Kidney epithelial cell (primary cell): ENCODE measurements around the gene RPL14. TPM values are rescaled to one million over a fixed set of nuclear protein-coding genes. Genes with fewer than 3 reads are reported as not detected.

Source experiments
- DNase-seq: peaks from one replicate; pipeline ENCODE4 v3.0.0-alpha.2; 2010; ENCODE audit warnings: low read depth
- H3K27me3 ChIP-seq: 2 replicates; pipeline ENCODE4 v1.6.0; 2011; ENCODE audit warnings: low read length; ENCODE audit not compliant: control insufficient read depth, insufficient read depth
- H3K36me3 ChIP-seq: 2 replicates; pipeline ENCODE4 v1.5.1; 2011; ENCODE audit warnings: low read length; ENCODE audit not compliant: control insufficient read depth, insufficient read depth
- H3K4me3 ChIP-seq: 2 replicates; pipeline ENCODE4 v1.5.1; 2011; ENCODE audit warnings: low read depth, mild to moderate bottlenecking, control low read depth, low read length
- total RNA-seq: library from RNA; depleted of rRNA; stranded (reverse); fragments of >200 nt; gene quantifications from 2 replicates; pipeline ENCODE4 v1.2.3, GENCODE V29; 2015
- TF ChIP-seq, protein P1 (sequence below): IDR thresholded peaks from 2 replicates; pipeline ENCODE4 v1.5.1; 2011; ENCODE audit warnings: mild to moderate bottlenecking, moderate library complexity, low read length, control low read depth, inconsistent platforms; ENCODE audit not compliant: insufficient read depth, poor library complexity, severe bottlenecking

Gene RPL14
- total RNA-seq, 1 donor from 2014 or later, result 576 TPM

DNA sequence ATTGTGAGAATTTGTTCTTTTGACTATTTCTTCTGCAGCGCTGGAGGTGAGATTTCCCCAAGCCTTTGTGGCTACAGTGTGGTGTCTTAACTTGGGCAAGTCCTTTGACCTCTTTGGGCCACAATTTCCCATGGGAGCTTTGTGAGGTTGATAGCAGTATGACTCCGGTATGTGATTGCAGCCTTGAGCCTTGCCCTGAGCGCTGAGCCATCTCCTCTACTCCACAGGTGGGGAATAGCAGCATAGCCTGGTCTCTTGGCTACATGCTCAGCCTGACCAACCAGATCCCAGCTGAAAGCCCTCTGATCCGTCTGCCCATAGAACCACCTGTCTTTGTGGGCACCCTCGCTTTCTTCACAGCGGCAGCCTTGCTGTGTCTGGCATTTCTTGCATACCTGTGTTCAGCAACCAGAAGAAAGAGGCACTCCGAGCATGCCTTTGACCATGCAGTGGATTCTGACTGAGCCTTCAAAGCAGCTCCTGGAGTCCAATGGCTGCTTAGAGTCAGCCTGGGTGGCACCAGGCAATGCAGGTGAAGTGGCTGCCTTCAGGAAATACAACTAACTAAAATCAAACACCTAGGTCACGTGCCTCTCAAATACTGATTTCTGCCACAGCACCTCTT, 30.0 kb upstream of the RPL14 start:
- Histone ChIP-seq H3K27me3 (no peaks in the 10 kb centered on the region), H3K36me3 (no peaks in the 10 kb centered on the region), H3K4me3 (no peak overlapping the region)
- TF ChIP-seq, protein P1, sequence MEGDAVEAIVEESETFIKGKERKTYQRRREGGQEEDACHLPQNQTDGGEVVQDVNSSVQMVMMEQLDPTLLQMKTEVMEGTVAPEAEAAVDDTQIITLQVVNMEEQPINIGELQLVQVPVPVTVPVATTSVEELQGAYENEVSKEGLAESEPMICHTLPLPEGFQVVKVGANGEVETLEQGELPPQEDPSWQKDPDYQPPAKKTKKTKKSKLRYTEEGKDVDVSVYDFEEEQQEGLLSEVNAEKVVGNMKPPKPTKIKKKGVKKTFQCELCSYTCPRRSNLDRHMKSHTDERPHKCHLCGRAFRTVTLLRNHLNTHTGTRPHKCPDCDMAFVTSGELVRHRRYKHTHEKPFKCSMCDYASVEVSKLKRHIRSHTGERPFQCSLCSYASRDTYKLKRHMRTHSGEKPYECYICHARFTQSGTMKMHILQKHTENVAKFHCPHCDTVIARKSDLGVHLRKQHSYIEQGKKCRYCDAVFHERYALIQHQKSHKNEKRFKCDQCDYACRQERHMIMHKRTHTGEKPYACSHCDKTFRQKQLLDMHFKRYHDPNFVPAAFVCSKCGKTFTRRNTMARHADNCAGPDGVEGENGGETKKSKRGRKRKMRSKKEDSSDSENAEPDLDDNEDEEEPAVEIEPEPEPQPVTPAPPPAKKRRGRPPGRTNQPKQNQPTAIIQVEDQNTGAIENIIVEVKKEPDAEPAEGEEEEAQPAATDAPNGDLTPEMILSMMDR, result no peak
- no peak for DNase-seq

DNA sequence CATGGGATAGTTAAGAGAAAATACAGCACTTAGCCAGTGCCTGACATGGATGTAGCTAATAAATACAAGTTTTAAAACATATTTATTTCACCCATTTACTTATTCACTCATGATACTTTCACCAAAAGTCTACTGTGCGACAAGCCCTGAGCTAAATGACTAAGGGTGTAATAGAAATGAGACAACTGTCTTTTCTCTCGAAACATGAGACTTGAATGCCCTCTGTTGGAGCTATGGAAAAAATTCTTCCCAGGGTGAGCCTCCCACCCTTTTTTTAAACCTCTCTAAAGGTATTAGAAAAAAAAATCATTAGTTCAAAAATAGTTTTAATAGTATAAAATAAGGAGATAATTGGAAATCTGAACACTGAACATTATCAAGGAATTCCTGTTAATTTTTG, 24.3 kb upstream of the RPL14 start:
- H3K27me3 ChIP-seq, result no peaks in the 10 kb centered on the region
- TF ChIP-seq, protein P1, result no peak
- no peak for DNase-seq
- H3K36me3 ChIP-seq, result no peaks in the 10 kb centered on the region
- H3K4me3 ChIP-seq, result no peak overlapping the region

DNA sequence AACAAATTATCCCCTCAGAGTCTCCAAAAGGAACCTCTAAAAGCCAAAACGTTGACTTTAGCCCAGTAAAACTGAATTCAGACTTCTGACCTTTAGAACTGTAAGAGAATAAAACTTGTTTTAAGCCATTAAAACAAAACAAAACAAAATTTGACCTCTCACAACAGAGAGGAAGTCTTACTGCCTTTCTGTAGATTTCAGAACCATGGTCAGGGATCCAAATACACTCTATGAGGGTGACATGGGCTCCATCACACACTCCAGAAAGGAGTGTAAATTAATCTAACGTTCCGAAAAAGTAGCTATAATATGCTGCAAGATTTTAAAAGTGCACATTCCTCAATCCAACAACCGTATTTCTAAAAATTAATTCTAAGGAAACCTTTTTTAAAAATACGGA, 19.2 kb upstream of the RPL14 start:
- Histone ChIP-seq H3K4me3 (no peak overlapping the region), H3K27me3 (no peaks in the 10 kb centered on the region), H3K36me3 (no peaks in the 10 kb centered on the region)
- DNase-seq, result no peak
- TF ChIP-seq, protein P1, result no peak

DNA sequence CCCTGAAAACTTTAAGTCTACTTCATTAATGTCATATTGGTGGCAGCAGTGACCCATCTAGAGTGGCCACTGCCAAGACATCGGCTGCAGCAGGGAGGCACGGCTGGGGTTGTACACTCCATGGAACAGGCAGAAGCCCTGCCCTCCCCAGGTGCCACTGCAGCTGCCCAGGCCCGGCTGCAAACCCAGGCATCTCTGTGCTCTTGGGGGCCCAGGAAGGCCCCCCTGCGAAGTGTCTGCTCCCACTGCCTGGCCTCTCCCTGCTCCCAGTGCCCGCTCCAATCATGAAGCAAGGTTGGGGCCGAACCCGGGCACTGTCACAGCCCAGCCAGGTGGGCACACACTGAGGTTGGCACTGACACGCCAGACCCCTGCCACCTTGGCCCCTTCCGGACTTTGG, 12.1 kb upstream of the RPL14 start:
- DNase-seq, result no peak
- TF ChIP-seq, protein P1, result no peak
- H3K36me3 ChIP-seq, result no peaks in the 10 kb centered on the region
- no peak overlapping the region for H3K4me3 ChIP-seq
- H3K27me3 ChIP-seq, result no peaks in the 10 kb centered on the region

DNA sequence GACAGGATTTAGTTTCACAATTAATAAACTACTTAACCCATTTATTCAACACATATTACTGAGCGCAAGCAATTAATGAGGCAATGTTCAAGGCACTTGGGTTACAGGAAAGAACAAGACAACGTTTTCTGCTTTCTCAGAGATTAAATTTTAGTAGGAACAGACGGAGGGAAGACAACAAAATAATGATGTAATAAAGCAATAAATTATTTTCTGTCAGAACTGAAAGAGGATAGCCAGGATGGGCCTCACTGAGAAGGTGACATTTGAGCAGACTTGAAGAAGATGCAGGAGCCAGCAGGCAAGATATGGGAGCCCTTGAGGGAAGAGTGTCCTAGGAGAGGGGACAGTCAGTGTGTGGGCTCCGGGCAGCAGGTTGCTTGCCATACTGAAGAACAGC, 11.3 kb upstream of the RPL14 start:
- no peaks in the 10 kb centered on the region for H3K27me3 ChIP-seq
- H3K4me3 ChIP-seq, result no peak overlapping the region
- H3K36me3 ChIP-seq, result no peaks in the 10 kb centered on the region
- DNase-seq, result no peak
- TF ChIP-seq, protein P1, result no peak

DNA sequence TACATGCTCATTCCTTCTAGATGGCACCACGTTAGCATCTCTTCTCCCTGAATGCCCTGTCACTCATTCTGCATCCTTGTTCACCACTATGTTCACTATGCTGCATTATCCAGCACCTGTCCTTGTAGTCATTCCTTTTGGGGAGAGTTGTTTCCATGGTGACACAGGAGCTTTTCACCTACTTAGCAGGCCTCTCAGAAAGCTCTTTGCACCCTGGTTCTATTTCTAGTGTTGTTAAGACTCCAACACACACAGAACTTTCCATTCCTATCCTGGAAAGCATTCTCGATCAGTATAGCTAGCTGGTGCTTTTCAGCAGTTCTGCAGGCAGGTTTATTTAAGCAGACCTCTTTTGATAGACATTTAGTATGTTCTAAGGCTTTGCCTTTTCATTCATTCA, 6.7 kb upstream of the RPL14 start:
- no peaks in the 10 kb centered on the region for H3K27me3 ChIP-seq
- no peak overlapping the region for H3K4me3 ChIP-seq
- no peak for DNase-seq
- H3K36me3 ChIP-seq, result no peaks in the 10 kb centered on the region
- TF ChIP-seq, protein P1, result no peak
